Smooth muscle cell (in vitro differentiated cells): ENCODE measurements around the gene TMEM168. TPM values are rescaled to one million over a fixed set of nuclear protein-coding genes. Genes with fewer than 3 reads are reported as not detected.

ENCODE experiments used
- DNase-seq: peaks from one replicate; lab custom pipeline; 2025; ENCODE audit not compliant: unreplicated experiment; lab: John Stamatoyannopoulos, UW
- H2AFZ ChIP-seq: fragments of 200-600 bp; sonication (generic); 2 replicates; pipeline ENCODE4 v1.6.0; 2016; ENCODE audit warnings: antibody characterized with exemption, low read depth, mild to moderate bottlenecking
- H3F3A ChIP-seq: fragments of 200-600 bp; sonication (generic); 2 replicates; pipeline ENCODE4 v1.6.0; 2017; ENCODE audit warnings: antibody characterized with exemption, low read depth
- H3K27ac ChIP-seq: fragments of 200-600 bp; sonication (generic); 2 replicates; pipeline ENCODE4 v1.5.1; 2016; ENCODE audit warnings: low read depth, mild to moderate bottlenecking
- H3K27me3 ChIP-seq: fragments of 200-600 bp; sonication (generic); 2 replicates; pipeline ENCODE4 v1.6.1; 2016; ENCODE audit warnings: low read depth, mild to moderate bottlenecking
- H3K36me3 ChIP-seq: fragments of 200-600 bp; sonication (generic); 2 replicates; pipeline ENCODE4 v1.5.1; 2016; ENCODE audit warnings: low read depth
- H3K4me1 ChIP-seq: fragments of 200-600 bp; sonication (generic); 2 replicates; pipeline ENCODE4 v1.5.1; 2016; ENCODE audit warnings: low read depth
- H3K4me2 ChIP-seq: fragments of 200-600 bp; sonication (generic); 2 replicates; pipeline ENCODE4 v1.6.0; 2016; ENCODE audit warnings: mild to moderate bottlenecking
- H3K4me3 ChIP-seq: fragments of 200-600 bp; sonication (generic); 2 replicates; pipeline ENCODE4 v1.5.1; 2016; ENCODE audit warnings: mild to moderate bottlenecking
- H3K79me2 ChIP-seq: fragments of 200-600 bp; sonication (generic); 2 replicates; pipeline ENCODE4 v1.6.0; 2016; ENCODE audit warnings: low read depth, mild to moderate bottlenecking
- H3K9ac ChIP-seq: fragments of 200-600 bp; sonication (generic); 2 replicates; pipeline ENCODE4 v1.6.0; 2016; ENCODE audit warnings: low read depth
- H3K9me3 ChIP-seq: fragments of 200-600 bp; sonication (generic); replicated peaks from 2 replicates; pipeline ENCODE4 v1.5.1; 2016; ENCODE audit warnings: low read depth
- H4K20me1 ChIP-seq: fragments of 200-600 bp; sonication (generic); 2 replicates; pipeline ENCODE4 v1.6.0; 2016; ENCODE audit warnings: low read depth
- CTCF ChIP-seq: fragments of 200-600 bp; sonication (generic); IDR thresholded peaks from 2 replicates; pipeline ENCODE4 v1.5.1; 2017; ENCODE audit warnings: borderline replicate concordance, mild to moderate bottlenecking, antibody characterized with exemption; ENCODE audit not compliant: insufficient read depth, poor library complexity, severe bottlenecking
- WGBS: methylation state at CpG from one replicate; pipeline ENCODE4 v1.1.7; 2016; ENCODE audit warnings: low lambda C conversion rate; 5-methylcytosine and 5-hydroxymethylcytosine counted together
- polyA plus RNA-seq: library from polyadenylated mRNA; unstranded; fragments of >200 nt; fragmentation: Nextera tagmentation; extraction: Ambion mirVana; gene quantifications from 2 replicates; pipeline ENCODE4 v1.2.1, GENCODE V29; 2016
- total RNA-seq: library from RNA; depleted of rRNA; stranded (reverse); fragments of >200 nt; gene quantifications from 2 replicates; pipeline ENCODE4 v1.2.3, GENCODE V29; 2014

TMEM168 gene
- total and polyA plus RNA-seq, 2 experiments from 2014 or later = 11.4 to 33.4 TPM

DNA sequence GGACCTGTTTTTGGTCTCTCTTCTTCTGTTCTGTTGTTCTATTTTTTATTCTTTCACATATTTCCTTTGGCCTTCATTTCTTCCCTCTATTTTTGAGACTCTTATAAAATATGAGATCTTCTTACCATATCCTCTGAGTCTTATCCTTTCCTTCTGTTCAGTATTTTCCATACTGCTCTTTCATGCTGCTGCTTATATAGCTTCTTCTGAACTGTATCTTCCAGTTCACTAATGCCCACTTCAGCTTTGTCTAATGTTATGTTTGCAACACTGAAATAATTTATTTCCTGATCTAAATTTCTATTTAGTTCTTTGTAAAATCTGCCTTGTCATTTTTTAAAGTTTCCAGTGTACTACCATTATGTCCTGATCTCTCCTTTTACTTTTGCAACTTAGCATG, 12.8 kb downstream of the TMEM168 start:
- Histone ChIP-seq H3K9ac (no peak overlapping the region), H3K4me3 (no peak overlapping the region), H3K27ac (no peak overlapping the region), H3K4me2 (no peak overlapping the region), H3K36me3 (no peaks in the 10 kb centered on the region), H3K79me2 (no peaks in the 10 kb centered on the region), H3K27me3 (no peaks in the 10 kb centered on the region), H4K20me1 (no peaks in the 10 kb centered on the region), H3K4me1 (no peaks in the 10 kb centered on the region), H3F3A (no peaks in the 10 kb centered on the region), H3K9me3 (no peaks in the 10 kb centered on the region), H2AFZ (no peak overlapping the region)
- no peak for DNase-seq
- TF ChIP-seq CTCF = no peak

DNA sequence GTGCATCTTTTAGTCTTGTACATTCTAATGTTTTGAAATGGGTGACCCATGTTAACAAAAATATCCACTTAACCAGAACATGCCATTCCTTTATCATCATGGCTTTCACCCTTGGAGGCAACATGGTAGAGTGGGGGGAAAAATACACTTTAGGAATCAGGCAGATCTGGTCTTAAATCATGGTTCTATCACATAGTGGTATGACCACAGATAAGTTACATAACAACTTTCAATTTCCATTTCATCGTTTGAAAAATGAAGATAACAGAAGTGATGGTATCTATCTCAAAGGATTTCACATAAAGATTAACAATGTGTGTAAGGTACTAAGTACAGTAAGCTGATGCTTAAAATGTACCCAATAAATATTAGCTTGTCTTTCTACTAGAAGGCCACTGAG, 19.0 kb downstream of the TMEM168 start:
- Histone ChIP-seq H3K9me3 (no peaks in the 10 kb centered on the region), H3K36me3 (no peaks in the 10 kb centered on the region), H3F3A (no peaks in the 10 kb centered on the region), H3K27ac (no peak overlapping the region), H3K79me2 (no peaks in the 10 kb centered on the region), H2AFZ (no peak overlapping the region), H3K27me3 (no peaks in the 10 kb centered on the region), H3K4me3 (no peak overlapping the region), H3K4me2 (no peak overlapping the region), H3K9ac (no peak overlapping the region), H3K4me1 (no peaks in the 10 kb centered on the region), H4K20me1 (no peaks in the 10 kb centered on the region)
- TF ChIP-seq CTCF = no peak
- no peak for DNase-seq
- WGBS = 57% methylated on average over 1 of the region's 1 CpG

DNA sequence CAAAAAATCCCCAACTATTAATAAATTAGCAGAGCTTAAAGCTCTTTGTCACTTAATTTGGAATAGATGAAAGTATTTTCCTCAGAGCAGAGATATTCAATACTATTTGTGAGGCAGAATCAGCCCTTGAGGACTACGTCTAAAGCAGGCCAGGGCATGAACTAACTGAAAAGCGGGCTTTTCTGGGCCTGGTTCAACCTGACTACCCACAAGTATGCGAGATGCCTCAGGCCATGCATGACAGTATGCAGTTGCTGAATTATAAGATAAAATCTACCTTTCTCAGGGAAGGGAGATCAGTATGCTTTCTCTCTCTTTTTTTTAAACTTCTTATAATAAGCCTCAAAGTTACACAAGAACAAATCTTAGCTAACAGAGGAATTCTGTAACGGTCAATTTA, 20.1 kb downstream of the TMEM168 start:
- no peaks in the 10 kb centered on the region for H4K20me1 ChIP-seq
- peak overlapping the region; percentile 8 for H3K4me2 ChIP-seq
- no peak overlapping the region for H2AFZ ChIP-seq
- no peaks in the 10 kb centered on the region for H3K4me1 ChIP-seq
- no peaks in the 10 kb centered on the region for H3F3A ChIP-seq
- H3K4me3 ChIP-seq = no peak overlapping the region
- no peaks in the 10 kb centered on the region for H3K36me3 ChIP-seq
- H3K27ac ChIP-seq = peak overlapping the region; percentile 52
- H3K79me2 ChIP-seq = no peaks in the 10 kb centered on the region
- DNase-seq = no peak
- H3K9ac ChIP-seq = no peak overlapping the region
- no peak for TF ChIP-seq CTCF
- no peaks in the 10 kb centered on the region for H3K27me3 ChIP-seq
- no peaks in the 10 kb centered on the region for H3K9me3 ChIP-seq
- WGBS = 67% methylated on average over 4 of the region's 4 CpGs

GRCh38 chr7:112765105-112765504, 25.1 kb downstream of the TMEM168 start:
- Histone ChIP-seq H4K20me1 (no peaks in the 10 kb centered on the region), H3K36me3 (no peaks in the 10 kb centered on the region), H3K9me3 (no peaks in the 10 kb centered on the region), H3K27me3 (no peaks in the 10 kb centered on the region), H2AFZ (no peak overlapping the region), H3K79me2 (no peaks in the 10 kb centered on the region), H3K4me3 (no peak overlapping the region), H3K27ac (no peak overlapping the region), H3F3A (no peaks in the 10 kb centered on the region), H3K4me1 (no peaks in the 10 kb centered on the region), H3K9ac (no peak overlapping the region), H3K4me2 (no peak overlapping the region)
- WGBS = 100% methylated on average over 1 of the region's 1 CpG
- no peak for TF ChIP-seq CTCF
- DNase-seq = no peak
